HG03558 (cell line): ENCODE measurements around the gene FRMD8.
"Not testable (repeated sequence)": the region's sequence is repeated elsewhere in the genome, so short reads cannot be mapped to it uniquely, and the experiment has no call there.

Experiments
- ATAC-seq: cut with Tn5 transposase; IDR thresholded peaks from one replicate; pipeline ENCODE4 v1.9.1; 2021; ENCODE audit warnings: moderate number of reproducible peaks; ENCODE audit not compliant: unreplicated experiment; ENCODE audit errors: extremely low read depth

The FRMD8 gene

GRCh38 chr11:65412271-65413076 lies 26.0 kb downstream of the FRMD8 start:
- ATAC-seq, result no peak

DNA sequence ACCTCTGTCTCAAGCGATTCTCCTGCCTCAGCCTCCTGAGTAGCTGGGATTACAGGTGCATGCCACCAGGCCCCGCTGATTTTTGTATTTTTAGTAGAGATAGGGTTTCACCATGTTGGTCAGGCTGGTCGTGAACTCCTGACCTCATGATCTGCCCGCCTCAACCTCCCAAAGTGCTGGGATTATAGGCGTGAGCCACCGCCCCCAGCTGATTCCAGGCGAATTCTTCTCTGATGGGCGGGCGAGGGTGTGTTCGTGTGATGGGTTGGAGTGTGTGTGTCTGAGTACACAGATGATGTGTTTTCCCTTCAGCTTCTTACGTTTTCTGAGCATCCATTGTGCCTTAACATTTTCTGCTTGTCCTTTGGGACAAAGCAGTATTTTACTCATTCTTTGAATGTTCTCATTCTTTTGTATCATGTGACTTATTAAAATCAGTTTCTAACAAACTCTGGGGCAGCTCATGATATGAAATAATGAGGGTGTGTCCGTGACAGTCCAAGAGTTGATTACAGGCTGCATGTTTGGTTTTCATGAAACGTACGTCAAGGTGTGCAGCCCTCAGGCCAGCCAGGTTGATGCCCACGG lies 26.7 kb downstream of the FRMD8 start:
- ATAC-seq, result not testable (repeated sequence)

DNA sequence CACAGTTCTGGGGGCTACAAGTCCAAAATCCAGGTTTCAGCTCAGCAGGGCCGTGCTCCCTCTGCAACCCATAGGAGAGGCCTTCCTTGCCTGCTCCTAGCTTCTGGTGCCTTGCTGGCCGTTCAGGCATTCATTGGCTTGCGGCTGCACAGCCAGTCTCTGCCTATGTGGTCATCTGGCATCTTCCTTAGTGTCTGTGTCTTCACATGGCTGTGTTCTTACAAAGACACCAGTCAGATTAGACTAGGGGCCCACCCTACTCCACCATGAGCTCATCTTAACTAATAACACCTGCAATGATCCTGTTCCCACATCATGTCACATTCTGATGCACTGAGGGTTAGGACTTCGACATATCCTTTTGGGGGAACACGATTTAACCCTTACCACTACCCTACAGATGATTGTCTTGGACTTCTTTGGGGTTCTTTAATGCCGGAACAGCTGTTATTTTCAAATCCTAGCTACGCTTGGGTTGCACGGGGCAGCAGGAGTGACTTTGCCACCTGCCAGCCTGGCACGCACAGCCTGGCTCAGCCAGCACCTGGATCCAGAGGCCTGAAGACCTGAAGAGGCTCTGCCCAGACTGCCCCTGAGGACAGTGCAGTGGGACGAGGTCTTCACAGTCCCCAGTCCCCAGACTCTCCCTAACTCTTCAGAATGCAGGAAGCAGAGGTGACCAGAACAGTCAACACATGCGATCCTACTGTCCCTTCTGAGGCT lies 28.5 kb downstream of the FRMD8 start:
- ATAC-seq, result no peak

DNA sequence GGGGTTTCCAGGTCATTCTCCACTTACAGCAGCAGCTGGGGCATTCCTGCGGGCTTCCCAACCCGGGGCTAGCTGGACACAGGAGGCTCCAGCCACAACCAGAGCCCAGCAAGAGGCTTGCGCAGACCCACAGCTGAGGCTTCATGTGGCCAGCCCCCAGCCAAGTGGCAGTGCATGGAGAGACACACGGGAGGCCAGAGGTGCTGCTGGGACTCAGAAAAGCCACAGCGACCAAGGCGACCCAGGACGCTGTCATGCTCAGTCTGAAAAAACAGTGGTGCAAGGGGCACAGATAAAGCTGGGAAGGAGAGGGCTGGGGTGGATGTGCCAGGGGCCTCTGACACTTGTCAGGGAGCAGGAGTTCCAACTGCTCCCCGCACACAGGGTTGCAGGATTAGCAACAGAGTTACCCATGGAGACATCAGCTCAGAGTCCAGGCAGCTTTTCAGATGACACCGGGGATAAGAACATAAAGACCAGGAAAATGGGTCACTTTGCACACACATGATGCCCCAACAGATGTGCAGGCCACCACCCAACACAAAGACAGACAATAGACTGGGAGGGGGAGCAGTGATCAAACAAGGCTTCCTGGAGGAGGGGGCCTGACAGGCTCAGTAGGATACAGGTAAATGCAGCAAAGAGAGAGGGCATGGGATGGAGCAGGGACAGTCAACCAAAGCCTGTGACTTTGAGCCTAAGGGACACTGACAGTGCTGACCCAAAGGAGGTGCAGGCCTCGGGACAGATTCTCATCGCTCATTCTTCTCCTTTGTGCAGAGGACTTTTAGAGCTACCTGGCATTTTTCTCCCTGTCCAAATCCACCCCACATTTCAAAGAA lies 29.3 kb downstream of the FRMD8 start:
- ATAC-seq, result no peak

GRCh38 chr11:65416341-65416824 lies 29.9 kb downstream of the FRMD8 start:
- no peak for ATAC-seq

DNA sequence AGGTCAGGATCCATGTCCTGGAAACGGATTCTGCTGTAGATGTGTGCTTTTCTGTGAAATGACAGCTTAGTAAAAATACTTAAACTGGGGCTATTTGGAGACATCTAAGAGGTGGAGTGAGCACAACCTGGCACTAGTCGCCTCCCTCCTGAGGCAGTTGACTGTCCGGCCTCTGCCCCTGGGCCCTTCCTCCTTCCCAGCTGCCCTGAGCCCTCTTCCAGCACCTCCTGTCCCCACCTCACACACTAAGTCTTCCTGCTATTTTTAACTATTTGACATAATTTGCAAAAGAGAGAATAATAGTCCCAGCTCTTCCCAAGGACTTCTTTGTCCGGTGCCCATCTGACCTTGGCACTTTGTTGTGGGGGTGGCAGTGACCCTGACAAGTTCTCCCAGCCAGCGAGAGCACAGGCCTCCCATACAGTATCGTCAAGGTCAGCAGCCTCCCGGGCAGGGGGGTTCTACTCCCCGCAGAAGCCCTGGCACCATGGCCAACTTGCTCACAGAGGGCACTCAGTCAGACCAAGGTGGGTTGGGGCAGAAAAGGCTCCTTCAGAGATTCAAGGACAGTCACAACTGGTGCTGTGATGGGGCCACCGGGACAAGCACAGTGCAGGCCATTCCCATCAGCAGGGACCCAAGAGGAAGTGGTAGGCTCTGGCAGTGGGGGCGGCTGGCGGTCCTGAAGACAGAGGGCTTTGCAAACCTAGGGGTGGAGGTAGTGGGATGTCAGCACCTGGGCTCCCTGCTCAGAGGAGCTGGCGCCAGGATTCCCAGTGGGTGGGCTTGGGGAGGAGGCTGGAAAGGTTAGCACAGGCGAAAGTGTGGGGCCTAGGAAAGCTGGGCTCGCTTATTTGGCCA lies 30.6 kb downstream of the FRMD8 start:
- ATAC-seq, result no peak

DNA sequence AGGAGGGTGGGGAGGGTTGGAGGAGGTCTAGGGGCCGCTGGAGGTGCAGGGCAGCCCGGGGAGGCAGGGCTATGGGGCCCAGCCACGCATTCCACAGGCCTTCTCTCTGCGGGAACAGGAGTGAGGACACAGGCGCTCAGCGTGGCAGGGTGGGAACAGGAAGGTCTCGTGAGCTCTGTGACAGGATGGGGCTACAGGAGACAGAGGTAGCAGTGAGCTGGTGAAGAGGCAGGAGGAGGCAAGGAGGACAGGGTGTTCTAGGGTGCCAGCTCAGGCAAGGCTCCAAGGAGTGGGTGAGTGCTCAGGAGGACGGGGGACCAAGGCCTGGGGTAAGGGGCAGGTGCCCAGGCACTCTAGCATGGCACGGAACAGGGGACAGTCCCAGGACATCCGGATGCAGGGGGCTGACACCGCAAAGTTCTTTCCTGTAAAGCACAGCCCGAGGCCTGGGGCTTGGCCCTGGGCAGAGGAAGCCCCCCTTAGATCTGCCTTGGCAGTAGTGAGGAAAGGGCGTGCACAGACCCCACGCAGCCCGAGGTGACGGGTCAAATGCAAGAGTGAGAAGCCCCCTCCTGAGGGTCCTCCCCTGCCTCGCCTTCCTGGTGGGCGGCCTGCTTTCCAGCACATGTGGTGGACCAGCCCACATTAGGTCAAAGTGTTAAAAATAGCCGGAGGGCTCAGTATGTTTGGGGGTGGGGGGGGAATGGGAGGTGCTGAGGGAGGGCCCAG lies 31.4 kb downstream of the FRMD8 start:
- no peak for ATAC-seq

- ATAC-seq, result no peak
Measured at GRCh38 chr11:65418431-65418680, 31.9 kb downstream of the FRMD8 start.

DNA sequence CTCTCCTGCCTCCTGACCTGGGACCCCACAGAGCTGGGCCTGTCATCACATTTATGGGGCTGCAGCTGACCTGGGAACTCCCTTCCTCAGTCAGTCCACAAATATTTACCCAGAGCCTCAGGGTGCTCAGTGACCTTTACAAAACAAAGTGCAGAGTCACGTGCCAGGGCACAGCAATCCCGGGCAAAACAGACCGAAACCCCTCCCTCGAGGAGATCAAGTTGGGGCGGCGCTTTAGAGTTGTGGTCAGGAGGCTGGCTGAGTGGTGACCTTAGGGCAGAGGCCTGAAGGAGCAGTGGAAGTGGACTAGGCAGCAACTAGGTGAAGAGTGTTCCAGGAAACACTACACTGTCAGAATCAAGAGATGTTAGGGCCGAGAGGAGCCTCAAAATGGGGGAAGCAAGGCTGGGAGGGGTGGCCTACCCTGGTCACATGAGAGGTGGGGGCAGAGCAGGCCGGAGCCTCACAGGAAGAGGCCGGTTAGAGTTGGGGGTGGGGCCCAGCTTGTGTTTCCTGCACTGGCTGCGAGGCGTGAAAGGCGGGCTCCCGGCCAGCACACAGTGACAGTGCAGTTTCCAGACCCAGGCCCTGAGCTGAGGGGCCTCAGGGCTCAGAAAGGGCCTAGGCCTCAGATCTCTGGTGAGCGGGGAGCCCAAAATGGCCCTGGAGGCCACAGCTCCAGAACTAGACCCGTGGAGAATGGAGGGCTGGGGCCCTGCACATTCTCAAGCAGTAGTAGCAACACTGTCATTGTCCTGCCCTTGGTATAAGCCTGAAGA lies 32.4 kb downstream of the FRMD8 start:
- no peak for ATAC-seq

DNA sequence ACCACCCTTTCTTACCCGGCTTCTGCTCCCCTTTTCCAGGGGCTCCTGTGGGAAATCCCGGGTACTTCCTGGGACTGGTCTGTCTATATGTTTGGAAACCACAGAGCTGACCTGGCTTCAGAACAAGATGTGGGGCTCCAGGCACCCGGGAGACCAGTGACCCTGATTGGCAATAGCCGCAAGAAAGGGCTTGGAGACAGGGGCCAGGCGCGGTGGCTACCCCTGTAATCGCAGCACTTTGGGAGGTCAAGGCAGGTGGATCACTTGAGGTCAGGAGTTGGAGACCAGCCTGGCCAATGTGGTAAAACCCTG lies 33.0 kb downstream of the FRMD8 start:
- no peak for ATAC-seq

GRCh38 chr11:65419772-65420481 lies 33.5 kb downstream of the FRMD8 start:
- ATAC-seq, result no peak

DNA sequence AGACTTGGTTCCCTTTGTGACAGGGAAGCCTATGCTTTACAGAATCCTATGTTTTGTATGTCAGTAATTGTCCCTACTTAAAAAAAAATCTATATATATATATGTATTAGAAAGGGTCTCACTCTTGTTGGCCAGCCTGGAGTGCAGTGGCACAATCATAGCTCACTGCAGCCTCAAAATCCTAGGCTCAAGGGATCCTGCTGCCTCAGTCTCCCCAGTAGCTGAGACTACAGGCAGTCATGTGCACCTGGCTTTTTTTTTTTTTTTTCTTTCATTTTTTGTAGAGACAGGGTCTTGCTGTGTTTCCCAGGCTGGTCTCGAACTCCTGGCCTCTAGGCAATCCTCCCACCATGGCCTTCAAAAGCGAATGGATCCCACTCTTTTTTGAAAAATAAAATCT lies 34.1 kb downstream of the FRMD8 start:
- ATAC-seq, result no peak

DNA sequence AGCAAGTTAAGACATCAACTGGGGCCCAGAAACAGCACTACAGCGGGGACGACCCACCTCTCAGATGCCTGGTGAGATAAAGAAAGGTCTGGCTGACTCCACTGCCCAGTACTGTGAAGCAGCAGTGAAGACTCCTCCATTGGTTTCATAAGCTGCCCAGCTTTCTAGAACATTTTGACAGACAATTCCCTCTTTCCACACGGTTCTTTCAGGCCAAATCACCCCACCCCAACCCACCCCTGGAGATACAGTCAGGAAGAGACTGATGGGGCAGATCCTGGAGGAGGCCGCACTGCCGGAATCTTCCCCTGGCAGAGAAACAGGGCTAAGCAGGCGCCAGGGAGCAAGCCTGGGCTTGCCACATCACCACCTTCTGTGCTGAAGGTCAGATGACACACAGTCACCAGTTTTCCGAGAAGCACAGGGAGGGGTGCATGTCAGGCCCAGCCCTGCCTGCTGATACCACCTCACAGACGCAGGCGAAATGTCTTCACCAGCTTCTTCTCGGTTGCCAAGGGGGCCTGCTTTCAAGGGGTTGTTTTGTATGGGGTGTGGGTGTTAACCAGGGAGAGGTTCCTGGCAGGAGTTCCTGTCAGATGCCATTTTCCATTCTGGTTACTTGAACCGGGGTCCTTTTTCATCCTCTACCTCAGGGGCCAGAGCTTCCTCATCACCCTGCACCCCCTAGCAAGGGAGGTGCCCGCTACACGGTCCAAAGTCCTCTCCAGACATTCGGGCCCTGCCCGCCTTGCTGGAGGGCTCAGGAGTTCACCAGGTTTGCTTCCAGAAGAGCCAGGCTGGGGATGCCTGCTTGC lies 34.7 kb downstream of the FRMD8 start:
- no peak for ATAC-seq

GRCh38 chr11:65421794-65422632 lies 35.6 kb downstream of the FRMD8 start:
- ATAC-seq, result no peak

DNA sequence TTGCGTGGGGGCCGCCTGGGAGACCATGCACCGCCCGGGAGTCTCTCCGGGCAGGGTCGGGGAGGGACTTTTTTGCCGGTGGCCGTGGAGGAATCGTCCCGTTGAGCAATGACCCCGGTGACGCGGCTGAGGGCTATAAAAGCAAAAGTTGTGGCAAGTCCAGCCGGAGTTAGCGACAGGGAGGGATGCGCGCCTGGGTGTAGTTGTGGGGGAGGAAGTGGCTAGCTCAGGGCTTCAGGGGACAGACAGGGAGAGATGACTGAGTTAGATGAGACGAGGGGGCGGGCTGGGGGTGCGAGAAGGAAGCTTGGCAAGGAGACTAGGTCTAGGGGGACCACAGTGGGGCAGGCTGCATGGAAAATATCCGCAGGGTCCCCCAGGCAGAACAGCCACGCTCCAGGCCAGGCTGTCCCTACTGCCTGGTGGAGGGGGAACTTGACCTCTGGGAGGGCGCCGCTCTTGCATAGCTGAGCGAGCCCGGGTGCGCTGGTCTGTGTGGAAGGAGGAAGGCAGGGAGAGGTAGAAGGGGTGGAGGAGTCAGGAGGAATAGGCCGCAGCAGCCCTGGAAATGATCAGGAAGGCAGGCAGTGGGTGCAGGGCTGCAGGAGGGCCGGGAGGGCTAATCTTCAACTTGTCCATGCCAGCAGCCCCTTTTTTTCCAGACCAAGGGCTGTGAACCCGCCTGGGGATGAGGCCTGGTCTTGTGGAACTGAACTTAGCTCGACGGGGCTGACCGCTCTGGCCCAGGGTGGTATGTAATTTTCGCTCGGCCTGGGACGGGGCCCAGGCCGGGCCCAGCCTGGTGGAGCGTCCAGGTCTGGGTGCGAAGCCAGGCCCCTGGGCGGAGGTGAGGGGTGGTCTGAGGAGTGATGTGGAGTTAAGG lies 36.4 kb downstream of the FRMD8 start, which contains the start of gene NEAT1:
NEAT1 (plus strand) TSS at position 166 of the 883 bp plus-strand sequence.
- ATAC-seq, result no peak
